Gastroesophageal sphincter (tissue), 4 donors: Measurements from ENCODE around the gene RBPJ. TPM values are rescaled to one million over a fixed set of nuclear protein-coding genes. Genes with fewer than 3 reads are reported as not detected.

Experiments
- ATAC-seq: fragments of 150-250 bp; one replicate; pipeline ENCODE4 v1.9.1; 2016; ENCODE audit warnings: mild to moderate bottlenecking, moderate library complexity
- H3K27ac ChIP-seq, 4 donors: fragments of 200-600 bp; sonication (generic) in 3 of 4; 1 replicate in 3 of 4; 2 replicates in 1 of 4; pipeline ENCODE4 v1.5.1; 2016 to 2019
- H3K27me3 ChIP-seq: fragments of 200-600 bp; sonication (generic); one replicate; pipeline ENCODE4 v1.5.1; 2019
- H3K36me3 ChIP-seq, 2 donors: fragments of 200-600 bp; sonication (generic); one replicate each; pipeline ENCODE4 v1.5.1; 2019; ENCODE audit warnings: control low read depth in 1 of 2
- H3K4me1 ChIP-seq, 3 donors: fragments of 200-600 bp; sonication (generic); 1 replicate in 2 of 3; 2 replicates in 1 of 3; pipeline ENCODE4 v1.5.1; 2016 to 2019; ENCODE audit warnings: control low read depth in 2 of 3
- H3K4me3 ChIP-seq, 2 donors: fragments of 200-600 bp; sonication (generic); one replicate each; pipeline ENCODE4 v1.5.1; 2019; ENCODE audit warnings: mild to moderate bottlenecking in 1 of 2, moderate library complexity in 1 of 2
- H3K9me3 ChIP-seq, 3 donors: fragments of 200-600 bp; sonication (generic); one replicate each; pipeline ENCODE4 v1.5.1; 2017 to 2019; ENCODE audit warnings: control low read depth in 2 of 3
- EP300 ChIP-seq: sonication (generic); formaldehyde crosslinking; IDR thresholded peaks from one replicate; pipeline ENCODE4 v1.6.1; 2017; ENCODE audit warnings: antibody characterized with exemption, mild to moderate bottlenecking
- POLR2A ChIP-seq, 2 donors: fragments of 450-650 bp; IDR thresholded peaks; one replicate each; pipeline ENCODE4 v1.6.1; 2017; ENCODE audit warnings: antibody characterized with exemption in 2 of 2, mild to moderate bottlenecking in 2 of 2, moderate library complexity in 1 of 2
- POLR2AphosphoS5 ChIP-seq: sonication (generic); formaldehyde crosslinking; IDR thresholded peaks from one replicate; pipeline ENCODE4 v1.6.1; 2017; ENCODE audit warnings: antibody characterized with exemption
- WGBS, 2 donors: methylation state at CpG; one replicate each; pipeline ENCODE4 v1.1.5; 2018; ENCODE audit warnings: low coverage in 1 of 2; 5-methylcytosine and 5-hydroxymethylcytosine counted together
- total RNA-seq, 4 donors: library from RNA; depleted of rRNA; stranded (reverse); fragments of >200 nt; gene quantifications; one replicate each; pipeline ENCODE4 v1.1.0, GENCODE V29; 2016
- TF ChIP-seq, protein P1 (sequence below), 4 experiments: fragments of 200-600 bp in 2 of 4; fragments of 450-650 bp in 2 of 4; sonication (generic) in 1 of 4; IDR thresholded peaks; one replicate each; pipeline ENCODE4 v1.5.1; 2017 to 2019; ENCODE audit warnings: antibody characterized with exemption in 4 of 4, mild to moderate bottlenecking in 2 of 4, moderate library complexity in 2 of 4

RBPJ gene
- total RNA-seq, 4 donors from 2014 or later, result 49.5 to 128 (median 77.6) TPM

DNA sequence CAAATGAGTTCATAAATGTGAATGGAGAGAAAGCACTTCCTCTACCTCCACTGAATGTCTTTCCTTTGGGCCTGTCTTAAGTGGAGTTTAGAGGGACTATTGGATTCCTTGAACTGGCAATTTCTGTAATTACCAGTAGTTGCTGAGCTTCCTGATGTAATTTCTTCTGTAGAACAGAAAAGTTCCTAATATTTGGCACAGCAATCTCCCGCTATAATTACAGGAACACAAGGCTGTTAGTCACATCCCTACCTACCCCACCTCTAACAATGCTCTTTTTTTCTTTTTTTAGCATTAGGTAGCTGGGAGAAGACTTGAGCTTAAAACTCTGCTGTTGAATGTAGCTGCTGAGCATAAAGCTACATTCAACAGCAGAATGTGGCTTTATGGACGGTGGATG lies 24.8 kb upstream of the RBPJ start:
- Histone ChIP-seq H3K27me3 (no peaks in the 10 kb centered on the region), H3K4me3 (no peak overlapping the region), H3K9me3 (no peaks in the 10 kb centered on the region), H3K27ac (no peak overlapping the region), H3K36me3 (no peaks in the 10 kb centered on the region), H3K4me1 (peaks cover 0 to 17% (median 3%) of the 10 kb centered on the region in 3 donors)
- no peak for TF ChIP-seq EP300
- TF ChIP-seq, protein P1, sequence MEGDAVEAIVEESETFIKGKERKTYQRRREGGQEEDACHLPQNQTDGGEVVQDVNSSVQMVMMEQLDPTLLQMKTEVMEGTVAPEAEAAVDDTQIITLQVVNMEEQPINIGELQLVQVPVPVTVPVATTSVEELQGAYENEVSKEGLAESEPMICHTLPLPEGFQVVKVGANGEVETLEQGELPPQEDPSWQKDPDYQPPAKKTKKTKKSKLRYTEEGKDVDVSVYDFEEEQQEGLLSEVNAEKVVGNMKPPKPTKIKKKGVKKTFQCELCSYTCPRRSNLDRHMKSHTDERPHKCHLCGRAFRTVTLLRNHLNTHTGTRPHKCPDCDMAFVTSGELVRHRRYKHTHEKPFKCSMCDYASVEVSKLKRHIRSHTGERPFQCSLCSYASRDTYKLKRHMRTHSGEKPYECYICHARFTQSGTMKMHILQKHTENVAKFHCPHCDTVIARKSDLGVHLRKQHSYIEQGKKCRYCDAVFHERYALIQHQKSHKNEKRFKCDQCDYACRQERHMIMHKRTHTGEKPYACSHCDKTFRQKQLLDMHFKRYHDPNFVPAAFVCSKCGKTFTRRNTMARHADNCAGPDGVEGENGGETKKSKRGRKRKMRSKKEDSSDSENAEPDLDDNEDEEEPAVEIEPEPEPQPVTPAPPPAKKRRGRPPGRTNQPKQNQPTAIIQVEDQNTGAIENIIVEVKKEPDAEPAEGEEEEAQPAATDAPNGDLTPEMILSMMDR (IDR thresholded peaks at IDR 0.05), result no peak
- no peak for TF ChIP-seq POLR2AphosphoS5
- no peak for TF ChIP-seq POLR2A (IDR thresholded peaks at IDR 0.05)
- no peak for ATAC-seq
- 79 to 100% methylated on average over 2 of the region's 2 CpGs for WGBS, 2 donors

DNA sequence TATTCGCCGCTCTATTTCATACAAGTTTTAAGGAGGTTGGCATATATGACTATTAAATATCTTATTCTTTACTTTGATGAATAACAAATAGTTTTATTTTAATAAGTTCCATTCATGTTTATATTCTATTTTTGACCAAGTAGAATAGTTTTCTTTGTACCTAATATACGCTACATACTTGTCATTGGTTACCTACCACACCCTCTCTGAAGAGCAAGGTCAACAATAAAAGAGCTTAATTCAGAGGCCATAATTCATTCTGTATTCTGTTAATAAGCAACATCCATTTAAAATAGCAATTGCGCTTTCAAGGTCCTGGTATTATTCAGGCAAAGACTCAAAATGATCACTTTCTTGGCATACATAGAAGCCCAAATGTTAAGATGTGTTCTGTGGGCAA lies 24.3 kb upstream of the RBPJ start:
- ATAC-seq, result no peak
- 99 to 100% methylated on average over 4 of the region's 4 CpGs for WGBS, 2 donors

DNA sequence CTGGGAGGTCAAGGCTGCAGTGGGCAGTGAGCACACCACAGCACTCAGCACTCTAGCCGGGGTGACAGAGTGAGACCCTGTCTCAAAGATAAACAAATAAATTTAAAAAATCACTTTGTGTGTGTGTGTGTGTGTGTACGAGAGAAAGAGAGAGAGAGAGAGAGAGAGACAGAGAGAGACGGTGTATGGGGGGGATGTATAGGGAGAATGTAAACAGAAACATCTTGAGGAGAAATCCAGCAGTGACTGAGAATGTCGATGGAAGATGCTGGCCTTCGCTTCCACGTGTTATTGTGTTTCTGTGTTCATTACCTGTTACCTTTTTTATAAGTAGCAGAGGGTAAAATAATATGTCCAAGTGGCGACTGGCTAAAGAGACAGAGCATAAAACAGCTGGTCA lies 23.6 kb upstream of the RBPJ start:
- H3K4me3 ChIP-seq, result no peak overlapping the region
- WGBS, 2 donors, result 79 to 90% methylated on average over 4 to 7 of the region's 7 CpGs
- H3K4me1 ChIP-seq, result peaks cover 0 to 17% (median 3%) of the 10 kb centered on the region in 3 donors
- no peak for ATAC-seq
- H3K9me3 ChIP-seq, result no peaks in the 10 kb centered on the region
- H3K27ac ChIP-seq, result no peak overlapping the region
- H3K36me3 ChIP-seq, result no peaks in the 10 kb centered on the region
- TF ChIP-seq POLR2AphosphoS5, result no peak
- TF ChIP-seq, protein P1 (IDR thresholded peaks at IDR 0.05), result no peak
- no peak for TF ChIP-seq POLR2A (IDR thresholded peaks at IDR 0.05)
- no peak for TF ChIP-seq EP300
- H3K27me3 ChIP-seq, result no peaks in the 10 kb centered on the region

More for the DNA sequence above, 24.3 kb upstream of the RBPJ start:
- Histone ChIP-seq H3K27me3 (no peaks in the 10 kb centered on the region), H3K27ac (no peak overlapping the region), H3K4me1 (peaks cover 0 to 17% (median 3%) of the 10 kb centered on the region in 3 donors), H3K4me3 (no peak overlapping the region), H3K36me3 (no peaks in the 10 kb centered on the region), H3K9me3 (no peaks in the 10 kb centered on the region)
- TF ChIP-seq POLR2A (IDR thresholded peaks at IDR 0.05) (no peak), POLR2AphosphoS5 (no peak), EP300 (no peak)
- TF ChIP-seq, protein P1 (IDR thresholded peaks at IDR 0.05), result no peak

DNA sequence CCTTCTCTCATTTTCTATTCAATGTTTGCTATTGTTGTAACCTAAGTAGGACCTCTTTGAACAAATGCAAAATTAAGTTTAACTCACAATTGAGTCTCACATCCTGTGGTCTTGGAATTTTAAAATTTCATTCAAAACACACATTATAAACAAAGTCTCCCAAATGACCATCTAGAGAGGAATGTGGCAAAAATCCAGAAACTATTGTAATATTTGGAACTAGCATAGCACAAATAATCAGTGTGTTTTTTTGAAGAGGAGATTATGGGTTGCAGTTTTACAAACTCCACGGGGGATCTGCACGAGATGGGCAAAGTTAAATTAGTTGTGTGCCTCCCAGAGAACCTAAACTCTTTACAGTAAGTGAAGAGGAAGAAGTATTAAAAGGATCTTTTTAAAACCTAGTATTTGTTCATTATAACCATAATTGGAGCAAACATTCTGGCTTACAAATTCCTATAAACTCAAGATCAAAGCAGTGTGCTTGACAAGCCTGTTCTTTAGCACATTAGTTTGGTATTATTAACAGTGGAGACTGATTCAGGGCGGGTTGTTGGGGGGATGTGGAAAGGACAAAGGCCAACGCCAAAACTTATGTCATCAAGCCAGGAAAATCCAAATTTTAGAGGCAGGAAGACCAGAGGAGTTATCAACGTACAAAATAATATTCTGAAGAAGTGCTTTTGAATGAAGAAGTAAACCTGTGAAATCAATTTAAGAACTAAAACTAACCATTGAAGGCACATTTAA lies 22.4 kb upstream of the RBPJ start:
- TF ChIP-seq EP300 (no peak), POLR2A (IDR thresholded peaks at IDR 0.05) (no peak), POLR2AphosphoS5 (no peak)
- TF ChIP-seq, protein P1 (IDR thresholded peaks at IDR 0.05), result no peak
- H3K36me3 ChIP-seq, result no peaks in the 10 kb centered on the region
- no peaks in the 10 kb centered on the region for H3K27me3 ChIP-seq
- ATAC-seq, result peak; percentile 31
- no peak overlapping the region for H3K27ac ChIP-seq
- no peak overlapping the region for H3K4me3 ChIP-seq
- H3K9me3 ChIP-seq, result no peaks in the 10 kb centered on the region
- 32 to 41% methylated on average over 5 of the region's 5 CpGs for WGBS, 2 donors
- peaks cover 0 to 17% (median 3%) of the 10 kb centered on the region in 3 donors for H3K4me1 ChIP-seq

DNA sequence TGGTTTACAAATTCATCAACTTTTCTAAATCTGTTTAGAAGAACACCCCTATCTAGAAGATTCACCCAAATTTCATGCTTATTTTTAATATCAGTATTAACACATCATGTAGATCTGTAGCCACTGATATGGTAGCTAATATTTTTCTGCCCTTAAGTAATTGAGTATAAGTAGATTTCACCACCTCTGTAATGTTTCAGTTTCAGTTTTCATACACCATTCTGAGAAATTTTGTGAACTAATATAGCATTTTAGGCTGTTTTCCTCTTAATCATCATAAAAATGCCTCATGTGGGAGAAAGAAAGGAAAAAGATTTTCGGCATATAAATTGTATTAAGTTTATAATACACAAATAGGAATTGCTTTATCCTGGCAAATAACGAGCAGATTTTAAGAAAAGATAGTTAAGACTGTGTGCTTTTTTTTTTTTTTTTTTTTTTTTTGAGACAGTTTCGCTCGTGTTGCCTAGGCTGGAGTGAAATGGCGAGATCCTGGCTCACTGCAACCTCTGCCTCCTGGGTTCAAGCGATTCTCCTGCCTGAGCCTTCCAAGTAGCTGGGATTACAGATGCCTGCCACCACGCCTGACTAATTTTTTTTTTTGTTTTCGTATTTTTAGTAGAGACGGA lies 21.4 kb upstream of the RBPJ start:
- H3K9me3 ChIP-seq, result no peaks in the 10 kb centered on the region
- no peak for ATAC-seq
- H3K4me1 ChIP-seq, result peaks cover 0 to 17% (median 3%) of the 10 kb centered on the region in 3 donors
- TF ChIP-seq POLR2AphosphoS5 (no peak), EP300 (no peak), POLR2A (IDR thresholded peaks at IDR 0.05) (no peak)
- TF ChIP-seq, protein P1 (IDR thresholded peaks at IDR 0.05), result no peak
- H3K27me3 ChIP-seq, result no peaks in the 10 kb centered on the region
- H3K27ac ChIP-seq, result no peak overlapping the region
- H3K4me3 ChIP-seq, result no peak overlapping the region
- WGBS, 2 donors, result 86 to 89% methylated on average over 5 to 8 of the region's 9 CpGs
- no peaks in the 10 kb centered on the region for H3K36me3 ChIP-seq
